A673 (cell line): ENCODE data around the gene CAMK1. TPM values are rescaled to one million over a fixed set of nuclear protein-coding genes. Genes with fewer than 3 reads are reported as not detected.

Experiments used
- BruUV-seq: library from RNA; stranded (reverse); fragments of 400-500 nt; replicated peaks from 2 replicates; lab custom pipeline; 2021; lab: Mats Ljungman, UMichigan
- CTCF ChIA-PET: fragments of 300-600 bp; sonication (Branson Sonifier 250); formaldehyde crosslinking; loops from one replicate; lab custom pipeline; 2022; ENCODE audit warnings: antibody characterized with exemption; lab: Charles Lee
- POLR2A ChIA-PET: fragments of 300-600 bp; sonication (Branson Sonifier 250); formaldehyde crosslinking; loops from one replicate; lab custom pipeline; 2022; ENCODE audit warnings: antibody characterized with exemption; ENCODE audit not compliant: low non-redundant PET; lab: Charles Lee
- DNase-seq: peaks from one replicate; pipeline ENCODE4 v3.0.0-alpha.2; 2015; ENCODE audit warnings: low spot score
- H3K27ac ChIP-seq: fragments of 200-600 bp; sonication (generic); 2 replicates; pipeline ENCODE4 v1.5.1; 2016; ENCODE audit warnings: mixed run types, low read depth, mild to moderate bottlenecking, mixed read lengths, antibody characterized with exemption, low read length; ENCODE audit not compliant: poor library complexity, severe bottlenecking
- H3K27me3 ChIP-seq: fragments of 200-600 bp; sonication (generic); replicated peaks from 2 replicates; pipeline ENCODE4 v1.6.1; 2017; ENCODE audit warnings: mixed run types, low read depth, mild to moderate bottlenecking, mixed read lengths, antibody characterized with exemption, low read length; ENCODE audit not compliant: insufficient read depth, poor library complexity
- H3K36me3 ChIP-seq: fragments of 200-600 bp; sonication (generic); 2 replicates; pipeline ENCODE4 v1.6.1; 2016; ENCODE audit warnings: mixed run types, mild to moderate bottlenecking, mixed read lengths, antibody characterized with exemption, low read length; ENCODE audit not compliant: insufficient read depth, poor library complexity, severe bottlenecking
- H3K4me1 ChIP-seq: fragments of 200-600 bp; sonication (generic); 2 replicates; pipeline ENCODE4 v1.6.1; 2017; ENCODE audit warnings: mixed run types, mild to moderate bottlenecking, mixed read lengths, antibody characterized with exemption, low read length; ENCODE audit not compliant: insufficient read depth, poor library complexity, severe bottlenecking
- H3K4me3 ChIP-seq: fragments of 200-600 bp; sonication (generic); 2 replicates; pipeline ENCODE4 v1.5.1; 2016; ENCODE audit warnings: low read depth, mixed run types, mild to moderate bottlenecking, mixed read lengths, low read length; ENCODE audit not compliant: poor library complexity, severe bottlenecking
- H3K9me3 ChIP-seq: fragments of 200-600 bp; sonication (generic); 2 replicates; pipeline ENCODE4 v1.6.1; 2016; ENCODE audit warnings: mixed run types, low read depth, mild to moderate bottlenecking, mixed read lengths, antibody characterized with exemption, low read length; ENCODE audit not compliant: poor library complexity, severe bottlenecking
- CTCF ChIP-seq: fragments of 300-800, 200-600 bp; sonication (generic); conservative IDR thresholded peaks from 2 replicates; pipeline ENCODE4 v1.5.1; 2017; ENCODE audit warnings: low read depth, mild to moderate bottlenecking, antibody characterized with exemption, low read length, moderate library complexity, mixed read lengths
- EZH2 ChIP-seq: fragments of 200-600 bp; sonication (generic); IDR thresholded peaks from 2 replicates; pipeline ENCODE4 v1.6.1; 2017; ENCODE audit warnings: borderline replicate concordance, low read depth, mild to moderate bottlenecking, mixed read lengths, antibody characterized with exemption, low read length; ENCODE audit not compliant: poor library complexity, severe bottlenecking
- intact Hi-C: fragments of 100-400 bp; cut with micrococcal nuclease; formaldehyde crosslinking; loops from one replicate; pipeline ENCODE4 v1.10.0; 2022; ENCODE audit not compliant: unreplicated experiment
- total RNA-seq: library from RNA; stranded (reverse); gene quantifications from 2 replicates; pipeline ENCODE4 v1.2.3, GENCODE V29; 2021

CAMK1 gene
- total RNA-seq, 1 experiment from 2014 or later, result 26.7 TPM

- POLR2A ChIA-PET, result no interaction called here
- H3K27ac ChIP-seq, result no peak overlapping the region
Observed at GRCh38 chr3:9767418-9767817, 2.3 kb downstream of the CAMK1 start.

GRCh38 chr3:9765865-9766264 lies 3.9 kb downstream of the CAMK1 start:
- H3K27ac ChIP-seq, result no peak overlapping the region
- CTCF ChIA-PET, result no interaction called here
- DNase-seq, result no peak
- intact Hi-C loops, result no loop called here
- H3K9me3 ChIP-seq, result no peaks in the 10 kb centered on the region
- no peak overlapping the region for H3K4me3 ChIP-seq
- no TSS peak for BruUV-seq
- TF ChIP-seq EZH2 (no peak), CTCF (no peak)
- POLR2A ChIA-PET, result no interaction called here
- H3K4me1 ChIP-seq, result peaks cover 10% of the 10 kb centered on the region
- H3K27me3 ChIP-seq, result no peaks in the 10 kb centered on the region
- H3K36me3 ChIP-seq, result no peaks in the 10 kb centered on the region

More at GRCh38 chr3:9767418-9767817, 2.3 kb downstream of the CAMK1 start:
- no peak for DNase-seq
- Histone ChIP-seq H3K36me3 (no peaks in the 10 kb centered on the region), H3K9me3 (no peaks in the 10 kb centered on the region), H3K27me3 (no peaks in the 10 kb centered on the region), H3K4me1 (peaks cover 10% of the 10 kb centered on the region), H3K4me3 (no peak overlapping the region)
- intact Hi-C loops, result no loop called here
- BruUV-seq, result no TSS peak
- TF ChIP-seq EZH2 (no peak), CTCF (no peak)
- CTCF ChIA-PET, result no interaction called here

GRCh38 chr3:9762871-9763270 lies 6.9 kb downstream of the CAMK1 start:
- ChIA-PET POLR2A (no interaction called here), CTCF (no interaction called here)
- no peaks in the 10 kb centered on the region for H3K27me3 ChIP-seq
- DNase-seq, result no peak
- TF ChIP-seq CTCF (no peak), EZH2 (no peak)
- H3K4me3 ChIP-seq, result no peak overlapping the region
- no TSS peak for BruUV-seq
- H3K9me3 ChIP-seq, result no peaks in the 10 kb centered on the region
- no peaks in the 10 kb centered on the region for H3K4me1 ChIP-seq
- intact Hi-C loops, result no loop called here
- H3K27ac ChIP-seq, result no peak overlapping the region
- peaks cover 8% of the 10 kb centered on the region for H3K36me3 ChIP-seq
